Suprapubic skin (tissue), 4 donors: ENCODE data around the gene LDLR. TPM values are rescaled to one million over a fixed set of nuclear protein-coding genes. Genes with fewer than 3 reads are reported as not detected.
"Not testable (repeated sequence)": the region's sequence is repeated elsewhere in the genome, so short reads cannot be mapped to it uniquely, and the experiment has no call there.

Experiments
- DNase-seq, 2 donors: peaks; one replicate each; pipeline ENCODE4 v3.0.0-alpha.2; 2019; ENCODE audit warnings: low spot score in 2 of 2
- H3K27ac ChIP-seq: fragments of 200-600 bp; sonication (generic); one replicate; pipeline ENCODE4 v1.5.1; 2019
- H3K27me3 ChIP-seq: fragments of 200-600 bp; sonication (generic); one replicate; pipeline ENCODE4 v1.5.1; 2019
- H3K36me3 ChIP-seq: fragments of 200-600 bp; sonication (generic); one replicate; pipeline ENCODE4 v1.5.1; 2019
- H3K4me1 ChIP-seq: fragments of 200-600 bp; sonication (generic); one replicate; pipeline ENCODE4 v1.5.1; 2019
- H3K4me3 ChIP-seq: fragments of 200-600 bp; sonication (generic); one replicate; pipeline ENCODE4 v1.5.1; 2019; ENCODE audit warnings: mild to moderate bottlenecking
- H3K9me3 ChIP-seq: fragments of 200-600 bp; sonication (generic); one replicate; pipeline ENCODE4 v1.5.1; 2019
- EP300 ChIP-seq: sonication (generic); formaldehyde crosslinking; IDR thresholded peaks from one replicate; pipeline ENCODE4 v1.6.1; 2017; ENCODE audit warnings: antibody characterized with exemption
- POLR2A ChIP-seq, 2 donors: fragments of 450-650 bp; IDR thresholded peaks; one replicate each; pipeline ENCODE4 v1.6.1; 2017; ENCODE audit warnings: antibody characterized with exemption in 2 of 2, mild to moderate bottlenecking in 2 of 2, moderate library complexity in 2 of 2
- POLR2AphosphoS5 ChIP-seq, 3 donors: sonication (generic); formaldehyde crosslinking; IDR thresholded peaks; one replicate each; pipeline ENCODE4 v1.6.1; 2017; ENCODE audit warnings: antibody characterized with exemption in 3 of 3
- WGBS: methylation state at CpG from one replicate; pipeline ENCODE4 v1.1.5; 2018; 5-methylcytosine and 5-hydroxymethylcytosine counted together
- total RNA-seq, 4 donors: library from RNA; depleted of rRNA; stranded (reverse); fragments of >200 nt; gene quantifications; one replicate each; pipeline ENCODE4 v1.1.0, GENCODE V29; 2016
- TF ChIP-seq, protein P1 (sequence below), 2 donors: fragments of 200-600 bp in 1 of 2; fragments of 450-650 bp in 1 of 2; sonication (generic) in 1 of 2; IDR thresholded peaks; one replicate each; pipeline ENCODE4 v1.5.1; 2016 to 2019; ENCODE audit warnings: antibody characterized with exemption in 2 of 2, mild to moderate bottlenecking in 1 of 2, moderate library complexity in 1 of 2

LDLR gene
- total RNA-seq, 4 donors from 2014 or later = 48.1 to 174 (median 119) TPM

GRCh38 chr19:11176466-11177193 lies 87.4 kb downstream of the LDLR start:
- peaks cover 16% of the 10 kb centered on the region for H3K4me1 ChIP-seq
- no peaks in the 10 kb centered on the region for H3K27me3 ChIP-seq
- 77% methylated on average over 7 of the region's 18 CpGs for WGBS
- no peak for TF ChIP-seq POLR2AphosphoS5 (IDR thresholded peaks at IDR 0.05)
- TF ChIP-seq POLR2A (IDR thresholded peaks at IDR 0.05) = no peak
- no peak for TF ChIP-seq EP300
- TF ChIP-seq, protein P1, sequence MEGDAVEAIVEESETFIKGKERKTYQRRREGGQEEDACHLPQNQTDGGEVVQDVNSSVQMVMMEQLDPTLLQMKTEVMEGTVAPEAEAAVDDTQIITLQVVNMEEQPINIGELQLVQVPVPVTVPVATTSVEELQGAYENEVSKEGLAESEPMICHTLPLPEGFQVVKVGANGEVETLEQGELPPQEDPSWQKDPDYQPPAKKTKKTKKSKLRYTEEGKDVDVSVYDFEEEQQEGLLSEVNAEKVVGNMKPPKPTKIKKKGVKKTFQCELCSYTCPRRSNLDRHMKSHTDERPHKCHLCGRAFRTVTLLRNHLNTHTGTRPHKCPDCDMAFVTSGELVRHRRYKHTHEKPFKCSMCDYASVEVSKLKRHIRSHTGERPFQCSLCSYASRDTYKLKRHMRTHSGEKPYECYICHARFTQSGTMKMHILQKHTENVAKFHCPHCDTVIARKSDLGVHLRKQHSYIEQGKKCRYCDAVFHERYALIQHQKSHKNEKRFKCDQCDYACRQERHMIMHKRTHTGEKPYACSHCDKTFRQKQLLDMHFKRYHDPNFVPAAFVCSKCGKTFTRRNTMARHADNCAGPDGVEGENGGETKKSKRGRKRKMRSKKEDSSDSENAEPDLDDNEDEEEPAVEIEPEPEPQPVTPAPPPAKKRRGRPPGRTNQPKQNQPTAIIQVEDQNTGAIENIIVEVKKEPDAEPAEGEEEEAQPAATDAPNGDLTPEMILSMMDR (IDR thresholded peaks at IDR 0.05) = no peak
- DNase-seq = no peak
- H3K27ac ChIP-seq = no peak overlapping the region
- H3K9me3 ChIP-seq = no peaks in the 10 kb centered on the region
- no peak overlapping the region for H3K4me3 ChIP-seq
- peaks cover 63% of the 10 kb centered on the region for H3K36me3 ChIP-seq

GRCh38 chr19:11177592-11177991 lies 88.3 kb downstream of the LDLR start:
- WGBS = 92% methylated on average over 9 of the region's 9 CpGs
- TF ChIP-seq POLR2A (IDR thresholded peaks at IDR 0.05) (no peak), EP300 (no peak), POLR2AphosphoS5 (IDR thresholded peaks at IDR 0.05) (no peak)
- TF ChIP-seq, protein P1 (IDR thresholded peaks at IDR 0.05) = no peak
- no peak overlapping the region for H3K4me3 ChIP-seq
- H3K36me3 ChIP-seq = peaks cover 56% of the 10 kb centered on the region
- H3K4me1 ChIP-seq = peaks cover 16% of the 10 kb centered on the region
- no peaks in the 10 kb centered on the region for H3K9me3 ChIP-seq
- no peaks in the 10 kb centered on the region for H3K27me3 ChIP-seq
- no peak overlapping the region for H3K27ac ChIP-seq
- no peak for DNase-seq

- Histone ChIP-seq H3K4me1 (peaks cover 16% of the 10 kb centered on the region), H3K36me3 (peaks cover 41% of the 10 kb centered on the region)
These were observed 89.8 kb downstream of the LDLR start for GRCh38 chr19:11179145-11179465.

GRCh38 chr19:11179716-11180297 lies 90.5 kb downstream of the LDLR start:
- peak overlapping the region; percentile 64 for H3K27ac ChIP-seq

More at GRCh38 chr19:11179145-11179465, 89.8 kb downstream of the LDLR start:
- not testable (repeated sequence) for H3K27ac ChIP-seq, DNase-seq, H3K27me3 ChIP-seq, H3K9me3 ChIP-seq, H3K4me3 ChIP-seq
- WGBS = 88% methylated on average over 9 of the region's 9 CpGs

DNA sequence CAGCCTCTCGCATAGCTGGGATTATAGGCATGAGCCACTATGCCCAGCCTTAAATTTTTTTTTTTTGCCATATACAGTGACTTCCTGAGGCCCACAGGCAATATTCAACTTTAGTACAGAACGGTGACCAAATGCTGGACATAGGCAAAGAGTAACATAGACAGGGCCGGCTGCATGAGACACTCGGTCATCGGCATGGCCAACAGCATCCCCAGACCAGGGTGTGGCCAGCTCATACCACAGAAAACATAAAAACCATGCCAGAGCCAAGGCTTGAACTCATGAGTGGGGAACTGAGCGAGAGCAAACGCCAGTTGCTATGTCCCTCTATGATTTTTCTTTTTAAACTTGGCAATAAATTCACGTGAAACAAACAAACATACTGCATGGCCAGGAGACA lies 91.1 kb downstream of the LDLR start:
- DNase-seq = no peak
- Histone ChIP-seq H3K4me1 (peaks cover 16% of the 10 kb centered on the region), H3K27me3 (no peaks in the 10 kb centered on the region), H3K36me3 (peaks cover 37% of the 10 kb centered on the region), H3K4me3 (no peak overlapping the region), H3K27ac (peak overlapping the region; percentile 64), H3K9me3 (no peaks in the 10 kb centered on the region)
- TF ChIP-seq POLR2A (IDR thresholded peaks at IDR 0.05) (no peak), POLR2AphosphoS5 (IDR thresholded peaks at IDR 0.05) (no peak), EP300 (no peak)
- TF ChIP-seq, protein P1 (IDR thresholded peaks at IDR 0.05) = no peak
- 49% methylated on average over 8 of the region's 8 CpGs for WGBS

More at GRCh38 chr19:11179716-11180297, 90.5 kb downstream of the LDLR start:
- Histone ChIP-seq H3K4me3 (no peak overlapping the region), H3K4me1 (peaks cover 16% of the 10 kb centered on the region), H3K36me3 (peaks cover 36% of the 10 kb centered on the region), H3K9me3 (no peaks in the 10 kb centered on the region), H3K27me3 (no peaks in the 10 kb centered on the region)
- DNase-seq = no peak
- TF ChIP-seq POLR2A (IDR thresholded peaks at IDR 0.05) (no peak), POLR2AphosphoS5 (IDR thresholded peaks at IDR 0.05) (no peak), EP300 (no peak)
- TF ChIP-seq, protein P1 (IDR thresholded peaks at IDR 0.05) = no peak
- WGBS = 59% methylated on average over 11 of the region's 11 CpGs

GRCh38 chr19:11180975-11181374 lies 91.7 kb downstream of the LDLR start:
- peak overlapping the region; percentile 64 for H3K27ac ChIP-seq

More at GRCh38 chr19:11180975-11181374, 91.7 kb downstream of the LDLR start:
- not testable (repeated sequence) for H3K27me3 ChIP-seq, DNase-seq, H3K4me3 ChIP-seq, H3K9me3 ChIP-seq
- H3K36me3 ChIP-seq = peaks cover 32% of the 10 kb centered on the region
- 80% methylated on average over 8 of the region's 8 CpGs for WGBS
- H3K4me1 ChIP-seq = peaks cover 16% of the 10 kb centered on the region
